WERI-Rb-1 (cell line): ENCODE data around the gene TNFRSF19.

ENCODE experiments used
- DNase-seq: peaks from one replicate; pipeline ENCODE4 v3.0.0-alpha.2; 2020
- H3K27ac ChIP-seq: fragments of 250-450 bp; sonication (Bioruptor Pico); 2 replicates; pipeline ENCODE4 v1.5.1; 2020; ENCODE audit warnings: mild to moderate bottlenecking, moderate library complexity
- H3K27me3 ChIP-seq: fragments of 250-450 bp; sonication (Bioruptor Pico); 2 replicates; pipeline ENCODE4 v1.5.1; 2021; ENCODE audit warnings: mild to moderate bottlenecking, low read depth, moderate library complexity; ENCODE audit not compliant: insufficient read depth, severe bottlenecking
- H3K36me3 ChIP-seq: fragments of 250-450 bp; sonication (Bioruptor Pico); 2 replicates; pipeline ENCODE4 v1.5.1; 2020; ENCODE audit warnings: mild to moderate bottlenecking, moderate library complexity
- H3K4me3 ChIP-seq: 2 replicates; pipeline ENCODE4 v1.5.1; 2011; ENCODE audit warnings: low read depth, mild to moderate bottlenecking, control low read depth, low read length
- H3K9me3 ChIP-seq: fragments of 250-450 bp; sonication (Bioruptor Pico); 2 replicates; pipeline ENCODE4 v1.5.1; 2021; ENCODE audit warnings: mild to moderate bottlenecking, moderate library complexity; ENCODE audit not compliant: severe bottlenecking
- CTCF ChIP-seq: IDR thresholded peaks from 2 replicates; pipeline ENCODE4 v1.5.1; 2011; ENCODE audit warnings: low read depth, mild to moderate bottlenecking, control low read depth, inconsistent platforms, low read length

TNFRSF19 gene

GRCh38 chr13:23547000-23547590 is 23.1 kb upstream of the TNFRSF19 start:
- DNase-seq, result no peak
- H3K4me3 ChIP-seq, result no peak overlapping the region
- no peak overlapping the region for H3K27ac ChIP-seq

GRCh38 chr13:23549724-23550123 is 20.5 kb upstream of the TNFRSF19 start:
- TF ChIP-seq CTCF, result no peak
- H3K4me3 ChIP-seq, result no peak overlapping the region
- H3K9me3 ChIP-seq, result no peaks in the 10 kb centered on the region
- DNase-seq, result no peak
- H3K27me3 ChIP-seq, result no peaks in the 10 kb centered on the region
- H3K27ac ChIP-seq, result no peak overlapping the region
- no peaks in the 10 kb centered on the region for H3K36me3 ChIP-seq

More at GRCh38 chr13:23547000-23547590, 23.1 kb upstream of the TNFRSF19 start:
- no peaks in the 10 kb centered on the region for H3K9me3 ChIP-seq
- H3K27me3 ChIP-seq, result no peaks in the 10 kb centered on the region
- no peak for TF ChIP-seq CTCF
- no peaks in the 10 kb centered on the region for H3K36me3 ChIP-seq

- Histone ChIP-seq H3K27me3 (no peaks in the 10 kb centered on the region), H3K36me3 (no peaks in the 10 kb centered on the region), H3K4me3 (no peak overlapping the region), H3K9me3 (no peaks in the 10 kb centered on the region), H3K27ac (no peak overlapping the region)
- TF ChIP-seq CTCF, result no peak
- DNase-seq, result no peak
Measured at GRCh38 chr13:23550163-23550562, 20.0 kb upstream of the TNFRSF19 start.

GRCh38 chr13:23551213-23552008 is 18.8 kb upstream of the TNFRSF19 start:
- Histone ChIP-seq H3K9me3 (no peaks in the 10 kb centered on the region), H3K27ac (no peak overlapping the region), H3K27me3 (no peaks in the 10 kb centered on the region), H3K4me3 (no peak overlapping the region), H3K36me3 (no peaks in the 10 kb centered on the region)
- no peak for TF ChIP-seq CTCF
- no peak for DNase-seq

GRCh38 chr13:23552171-23552570 is 18.0 kb upstream of the TNFRSF19 start:
- Histone ChIP-seq H3K27me3 (no peaks in the 10 kb centered on the region), H3K4me3 (no peak overlapping the region), H3K9me3 (no peaks in the 10 kb centered on the region), H3K36me3 (no peaks in the 10 kb centered on the region), H3K27ac (no peak overlapping the region)
- TF ChIP-seq CTCF, result no peak
- no peak for DNase-seq

GRCh38 chr13:23552661-23553060 is 17.6 kb upstream of the TNFRSF19 start:
- H3K36me3 ChIP-seq, result no peaks in the 10 kb centered on the region
- H3K9me3 ChIP-seq, result no peaks in the 10 kb centered on the region
- no peak for DNase-seq
- no peak overlapping the region for H3K4me3 ChIP-seq
- H3K27me3 ChIP-seq, result no peaks in the 10 kb centered on the region
- no peak for TF ChIP-seq CTCF
- H3K27ac ChIP-seq, result no peak overlapping the region
